IPS-20b (cell line): ENCODE results near the gene PPP1R1C.

Experiments used
- H3K27ac ChIP-seq: one replicate; pipeline ENCODE4 v1.5.1; 2013; ENCODE audit warnings: low read length
- H3K27me3 ChIP-seq: 2 replicates; pipeline ENCODE4 v1.6.1; 2013; ENCODE audit warnings: mild to moderate bottlenecking, low read length, inconsistent platforms; ENCODE audit not compliant: insufficient read depth
- H3K36me3 ChIP-seq: 2 replicates; pipeline ENCODE4 v1.6.1; 2013; ENCODE audit warnings: low read depth, mild to moderate bottlenecking, inconsistent platforms, low read length, moderate library complexity; ENCODE audit not compliant: insufficient read depth
- H3K4me1 ChIP-seq: 2 replicates; pipeline ENCODE4 v1.6.1; 2013; ENCODE audit warnings: mild to moderate bottlenecking, control low read depth, inconsistent platforms, low read length, moderate library complexity; ENCODE audit not compliant: insufficient read depth
- H3K4me3 ChIP-seq: 2 replicates; pipeline ENCODE4 v1.5.1; 2013; ENCODE audit warnings: mild to moderate bottlenecking, low read length, inconsistent platforms
- H3K9ac ChIP-seq: 2 replicates; pipeline ENCODE4 v1.6.1; 2013; ENCODE audit warnings: low read depth, mild to moderate bottlenecking, inconsistent platforms, low read length, moderate library complexity
- H3K9me3 ChIP-seq: 2 replicates; pipeline ENCODE4 v1.6.1; 2013; ENCODE audit warnings: mild to moderate bottlenecking, low read depth, low read length, inconsistent platforms; ENCODE audit not compliant: insufficient read depth

PPP1R1C gene

GRCh38 chr2:181998041-181998835, 12.6 kb downstream of the PPP1R1C start:
- Histone ChIP-seq H3K27ac (no peak overlapping the region), H3K27me3 (no peaks in the 10 kb centered on the region), H3K4me3 (no peak overlapping the region), H3K4me1 (no peaks in the 10 kb centered on the region), H3K9ac (no peak overlapping the region), H3K36me3 (no peaks in the 10 kb centered on the region), H3K9me3 (no peaks in the 10 kb centered on the region)

- Histone ChIP-seq H3K9me3 (no peaks in the 10 kb centered on the region), H3K4me1 (no peaks in the 10 kb centered on the region), H3K27me3 (no peaks in the 10 kb centered on the region), H3K9ac (no peak overlapping the region), H3K27ac (no peak overlapping the region), H3K4me3 (no peak overlapping the region), H3K36me3 (no peaks in the 10 kb centered on the region)
Measured at GRCh38 chr2:181998891-181999654, 13.4 kb downstream of the PPP1R1C start.

- no peaks in the 10 kb centered on the region for H3K36me3 ChIP-seq
- no peaks in the 10 kb centered on the region for H3K9me3 ChIP-seq
- H3K9ac ChIP-seq, result no peak overlapping the region
- H3K4me1 ChIP-seq, result no peaks in the 10 kb centered on the region
- H3K27me3 ChIP-seq, result no peaks in the 10 kb centered on the region
- no peak overlapping the region for H3K4me3 ChIP-seq
- no peak overlapping the region for H3K27ac ChIP-seq
Measured at GRCh38 chr2:181999911-182000310, 14.3 kb downstream of the PPP1R1C start.

- H3K9me3 ChIP-seq, result no peaks in the 10 kb centered on the region
- no peaks in the 10 kb centered on the region for H3K27me3 ChIP-seq
- no peak overlapping the region for H3K4me3 ChIP-seq
- no peak overlapping the region for H3K27ac ChIP-seq
- no peaks in the 10 kb centered on the region for H3K36me3 ChIP-seq
- no peak overlapping the region for H3K9ac ChIP-seq
- no peaks in the 10 kb centered on the region for H3K4me1 ChIP-seq
Measured at GRCh38 chr2:182004945-182005520, 19.4 kb downstream of the PPP1R1C start.

GRCh38 chr2:182006595-182007341, 21.1 kb downstream of the PPP1R1C start:
- Histone ChIP-seq H3K27me3 (no peaks in the 10 kb centered on the region), H3K27ac (no peak overlapping the region), H3K4me1 (no peaks in the 10 kb centered on the region), H3K4me3 (no peak overlapping the region), H3K9me3 (no peaks in the 10 kb centered on the region), H3K36me3 (no peaks in the 10 kb centered on the region), H3K9ac (no peak overlapping the region)

GRCh38 chr2:182014284-182014683, 28.6 kb downstream of the PPP1R1C start:
- Histone ChIP-seq H3K4me1 (no peaks in the 10 kb centered on the region), H3K27ac (no peak overlapping the region), H3K4me3 (no peak overlapping the region), H3K9me3 (no peaks in the 10 kb centered on the region), H3K9ac (no peak overlapping the region), H3K36me3 (no peaks in the 10 kb centered on the region), H3K27me3 (no peaks in the 10 kb centered on the region)

GRCh38 chr2:182015334-182016109, 29.9 kb downstream of the PPP1R1C start:
- no peaks in the 10 kb centered on the region for H3K9me3 ChIP-seq
- H3K27me3 ChIP-seq, result no peaks in the 10 kb centered on the region
- H3K27ac ChIP-seq, result no peak overlapping the region
- no peak overlapping the region for H3K9ac ChIP-seq
- H3K4me1 ChIP-seq, result no peaks in the 10 kb centered on the region
- H3K4me3 ChIP-seq, result no peak overlapping the region
- no peaks in the 10 kb centered on the region for H3K36me3 ChIP-seq

- Histone ChIP-seq H3K27ac (no peak overlapping the region), H3K36me3 (no peaks in the 10 kb centered on the region), H3K9me3 (peaks cover 8% of the 10 kb centered on the region), H3K4me1 (no peaks in the 10 kb centered on the region), H3K27me3 (no peaks in the 10 kb centered on the region), H3K9ac (no peak overlapping the region), H3K4me3 (no peak overlapping the region)
Measured at GRCh38 chr2:182018218-182018617, 32.6 kb downstream of the PPP1R1C start.

- Histone ChIP-seq H3K27ac (no peak overlapping the region), H3K4me1 (no peaks in the 10 kb centered on the region), H3K36me3 (no peaks in the 10 kb centered on the region), H3K9ac (no peak overlapping the region), H3K4me3 (no peak overlapping the region), H3K9me3 (peaks cover 17% of the 10 kb centered on the region), H3K27me3 (no peaks in the 10 kb centered on the region)
Measured at GRCh38 chr2:182019731-182020130, 34.1 kb downstream of the PPP1R1C start.

- Histone ChIP-seq H3K4me1 (no peaks in the 10 kb centered on the region), H3K27ac (no peak overlapping the region)
Measured at GRCh38 chr2:182020286-182021070, 34.8 kb downstream of the PPP1R1C start.

More at GRCh38 chr2:182020286-182021070, 34.8 kb downstream of the PPP1R1C start:
- H3K9me3 ChIP-seq, result peaks cover 17% of the 10 kb centered on the region
- H3K9ac ChIP-seq, result no peak overlapping the region
- no peak overlapping the region for H3K4me3 ChIP-seq
- H3K27me3 ChIP-seq, result no peaks in the 10 kb centered on the region
- H3K36me3 ChIP-seq, result no peaks in the 10 kb centered on the region
